Superior temporal gyrus (tissue), 1 donor: ENCODE measurements around the gene ZSWIM4.
A peak's percentile ranks its signal among the peaks of the same experiment; 100 is the strongest.

ENCODE experiments used
- DNase-seq: peaks from one replicate; pipeline ENCODE4 v3.0.0-alpha.2; 2016; ENCODE audit errors: extremely low spot score

The ZSWIM4 gene

GRCh38 chr19:13834244-13835069, 39.2 kb downstream of the ZSWIM4 start:
- no peak for DNase-seq

- DNase-seq: no peak
These were observed 40.8 kb downstream of the ZSWIM4 start for GRCh38 chr19:13835791-13836723.

DNA sequence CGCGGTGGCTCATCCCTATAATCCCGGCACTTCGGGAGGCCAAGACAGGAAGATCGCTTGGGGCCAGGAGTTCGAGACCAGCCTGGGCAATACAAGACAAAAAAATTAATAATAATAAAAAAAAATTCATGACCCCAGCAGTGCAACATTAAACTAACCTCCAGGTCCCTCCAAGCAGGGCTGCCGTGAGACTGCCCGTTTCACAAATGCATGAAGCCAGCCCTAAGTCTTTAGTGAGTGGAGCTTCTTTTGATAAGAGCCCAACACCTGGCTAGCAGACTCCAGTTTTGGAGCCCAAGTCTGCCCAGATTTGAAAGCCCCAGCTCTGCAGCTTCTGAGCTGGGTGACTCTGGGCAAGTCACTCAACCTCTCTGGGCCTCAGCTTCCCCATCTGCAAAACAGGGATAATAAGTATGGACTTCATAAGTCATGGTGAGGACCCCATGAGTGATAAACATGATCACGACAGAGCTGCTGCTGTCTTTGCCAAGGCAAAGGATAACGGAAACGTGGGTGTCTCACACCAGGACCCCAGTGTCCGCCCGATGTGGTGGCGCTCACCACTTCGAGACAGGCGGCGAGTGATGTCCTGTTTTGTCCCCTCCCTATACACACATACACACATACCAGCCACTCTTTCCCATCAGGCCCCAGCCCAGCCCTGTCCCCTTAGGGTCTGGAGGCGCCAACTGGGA, 43.3 kb downstream of the ZSWIM4 start:
- DNase-seq: no peak

DNA sequence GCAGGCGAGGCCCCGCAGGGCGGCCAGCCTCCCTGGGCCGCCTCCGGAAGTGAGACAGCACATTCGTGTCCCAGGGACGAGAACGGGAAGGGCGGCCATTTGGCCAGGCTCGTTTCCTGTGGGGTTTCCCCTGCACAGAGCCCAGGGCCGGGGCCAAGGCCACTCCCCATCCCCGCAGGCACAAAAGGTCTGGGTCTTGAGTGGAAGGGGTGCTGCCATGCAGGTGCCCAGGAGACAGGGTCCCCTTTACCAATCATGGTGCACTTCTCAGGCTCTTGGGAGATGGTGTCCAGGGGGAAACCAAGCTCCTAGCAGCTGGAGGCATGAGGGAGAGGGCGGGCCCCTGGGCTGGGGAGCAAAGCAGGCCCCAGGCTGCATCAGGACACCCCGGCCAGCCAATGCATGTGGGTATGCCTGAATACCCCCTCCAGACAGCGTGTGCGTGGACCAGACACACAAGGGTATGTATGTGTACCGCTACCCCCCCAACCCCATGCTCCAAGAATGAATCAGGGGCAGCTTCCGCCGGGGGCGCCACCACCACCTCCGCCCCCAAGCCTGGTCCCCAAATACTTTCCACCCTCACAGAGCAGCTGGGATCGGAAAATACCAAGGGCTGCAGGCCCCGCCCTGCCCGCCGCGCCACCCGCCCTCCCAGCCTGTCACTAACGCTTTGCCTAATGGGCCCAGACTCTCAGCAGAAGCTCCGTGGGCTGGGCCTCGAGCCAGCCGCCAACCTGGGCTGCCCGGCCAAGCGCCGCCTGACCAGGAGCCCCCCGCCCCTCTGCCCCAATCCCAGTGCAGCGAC, 44.1 kb downstream of the ZSWIM4 start:
- DNase-seq: no peak

- no peak for DNase-seq
These were observed 44.7 kb downstream of the ZSWIM4 start for GRCh38 chr19:13839938-13840304.

- DNase-seq: no peak
These were observed 45.3 kb downstream of the ZSWIM4 start for GRCh38 chr19:13840305-13841085.

- DNase-seq: no peak
These were observed 46.1 kb downstream of the ZSWIM4 start for GRCh38 chr19:13841086-13841961.

- no peak for DNase-seq
These were observed 46.7 kb downstream of the ZSWIM4 start for GRCh38 chr19:13841962-13842290.

- DNase-seq: no peak
These were observed 47.3 kb downstream of the ZSWIM4 start for GRCh38 chr19:13842291-13843103.

GRCh38 chr19:13843104-13843921, 48.1 kb downstream of the ZSWIM4 start:
- no peak for DNase-seq

- no peak for DNase-seq
These were observed 48.9 kb downstream of the ZSWIM4 start for GRCh38 chr19:13844130-13844631.

GRCh38 chr19:13846557-13847406, 51.5 kb downstream of the ZSWIM4 start:
- peak; percentile 67 for DNase-seq

GRCh38 chr19:13847407-13848339, 52.4 kb downstream of the ZSWIM4 start:
- DNase-seq: peak; percentile 48

- DNase-seq: no peak
These were observed 53.1 kb downstream of the ZSWIM4 start for GRCh38 chr19:13848340-13848677.

DNA sequence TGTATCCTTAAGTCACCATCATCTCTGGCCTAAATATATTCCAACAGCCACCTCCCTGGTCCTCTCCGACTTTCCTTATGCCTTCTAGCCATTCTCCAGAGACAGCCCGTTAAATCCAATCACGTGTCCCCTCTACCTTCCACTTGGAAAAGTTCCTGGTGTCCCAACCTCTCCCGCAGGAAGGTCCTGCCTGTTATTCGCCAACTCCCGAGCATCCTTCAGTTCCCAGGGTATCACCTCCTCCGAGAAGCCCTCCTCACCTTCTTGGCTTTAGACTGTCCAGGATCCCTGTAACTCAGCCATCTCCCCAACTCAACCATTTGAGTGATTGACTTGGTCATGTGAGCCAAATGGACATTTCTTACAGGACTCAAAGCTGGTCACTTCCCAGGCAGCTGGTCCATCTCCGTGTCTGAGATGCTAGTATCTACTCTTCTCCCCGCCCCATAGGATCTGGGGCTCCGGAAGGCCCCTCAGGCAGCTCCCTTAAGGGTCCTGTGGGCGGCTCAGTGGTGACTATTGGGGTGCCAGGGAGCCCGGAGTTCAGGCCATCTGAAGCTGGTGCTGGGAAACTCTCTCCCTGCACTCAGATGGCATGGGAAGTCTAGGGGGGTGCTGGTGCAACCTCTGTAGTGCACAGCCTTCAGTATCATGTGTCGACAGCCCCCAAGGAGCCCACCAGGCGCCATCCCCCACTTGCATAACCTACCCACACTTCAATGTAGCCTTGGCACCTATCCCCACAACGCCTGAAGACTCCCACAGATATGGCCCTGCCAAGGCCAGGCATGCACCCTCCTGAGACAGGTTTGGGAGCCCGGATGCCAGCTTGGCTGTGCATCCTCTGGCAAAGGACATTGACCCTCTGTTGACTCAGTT, 53.8 kb downstream of the ZSWIM4 start:
- peak; percentile 22 for DNase-seq
